PFSK-1 (cell line): ENCODE measurements around the gene SEMA3C.

Experiments
- POLR2AphosphoS5 ChIP-seq: IDR thresholded peaks from 2 replicates; pipeline ENCODE4 v1.6.1; 2012; ENCODE audit warnings: low read depth, mild to moderate bottlenecking, control low read depth, low read length, moderate library complexity
- SIN3A ChIP-seq: IDR thresholded peaks from 2 replicates; pipeline ENCODE4 v1.6.1; 2012; ENCODE audit warnings: mild to moderate bottlenecking, low read length, moderate library complexity, borderline replicate concordance; ENCODE audit not compliant: insufficient read depth
- TF ChIP-seq, protein P1 (sequence below), 2 experiments: IDR thresholded peaks; 2 replicates each; pipeline versions ENCODE4 v1.6.1 to v1.8.0; 2011 to 2012; ENCODE audit warnings: low read depth in 2 of 2, low read length in 2 of 2, control low read depth in 1 of 2, inconsistent platforms in 1 of 2, mild to moderate bottlenecking in 1 of 2, moderate library complexity in 1 of 2; ENCODE audit not compliant: insufficient read depth in 1 of 2

DNA sequence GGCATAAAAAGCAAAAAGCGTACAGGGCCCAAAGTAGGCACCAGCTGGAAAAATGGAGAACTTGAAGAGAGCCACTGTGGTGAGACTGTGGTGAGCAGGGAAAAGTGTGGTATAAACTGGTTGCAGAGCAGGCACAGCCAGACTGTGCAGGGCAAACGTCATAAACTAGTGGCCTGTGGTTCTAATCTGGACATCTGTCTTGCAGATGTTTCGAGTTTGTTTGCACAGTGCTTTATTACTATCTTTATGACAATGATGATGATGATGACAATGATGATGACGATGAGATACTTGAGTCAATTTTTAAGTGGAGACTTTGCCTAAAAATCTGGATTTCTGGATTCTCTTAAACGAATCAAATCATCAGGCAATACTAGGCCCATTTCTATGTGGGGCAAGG is 45.7 kb downstream of the SEMA3C start:
- TF ChIP-seq POLR2AphosphoS5 (no peak), SIN3A (no peak)
- TF ChIP-seq, protein P1, sequence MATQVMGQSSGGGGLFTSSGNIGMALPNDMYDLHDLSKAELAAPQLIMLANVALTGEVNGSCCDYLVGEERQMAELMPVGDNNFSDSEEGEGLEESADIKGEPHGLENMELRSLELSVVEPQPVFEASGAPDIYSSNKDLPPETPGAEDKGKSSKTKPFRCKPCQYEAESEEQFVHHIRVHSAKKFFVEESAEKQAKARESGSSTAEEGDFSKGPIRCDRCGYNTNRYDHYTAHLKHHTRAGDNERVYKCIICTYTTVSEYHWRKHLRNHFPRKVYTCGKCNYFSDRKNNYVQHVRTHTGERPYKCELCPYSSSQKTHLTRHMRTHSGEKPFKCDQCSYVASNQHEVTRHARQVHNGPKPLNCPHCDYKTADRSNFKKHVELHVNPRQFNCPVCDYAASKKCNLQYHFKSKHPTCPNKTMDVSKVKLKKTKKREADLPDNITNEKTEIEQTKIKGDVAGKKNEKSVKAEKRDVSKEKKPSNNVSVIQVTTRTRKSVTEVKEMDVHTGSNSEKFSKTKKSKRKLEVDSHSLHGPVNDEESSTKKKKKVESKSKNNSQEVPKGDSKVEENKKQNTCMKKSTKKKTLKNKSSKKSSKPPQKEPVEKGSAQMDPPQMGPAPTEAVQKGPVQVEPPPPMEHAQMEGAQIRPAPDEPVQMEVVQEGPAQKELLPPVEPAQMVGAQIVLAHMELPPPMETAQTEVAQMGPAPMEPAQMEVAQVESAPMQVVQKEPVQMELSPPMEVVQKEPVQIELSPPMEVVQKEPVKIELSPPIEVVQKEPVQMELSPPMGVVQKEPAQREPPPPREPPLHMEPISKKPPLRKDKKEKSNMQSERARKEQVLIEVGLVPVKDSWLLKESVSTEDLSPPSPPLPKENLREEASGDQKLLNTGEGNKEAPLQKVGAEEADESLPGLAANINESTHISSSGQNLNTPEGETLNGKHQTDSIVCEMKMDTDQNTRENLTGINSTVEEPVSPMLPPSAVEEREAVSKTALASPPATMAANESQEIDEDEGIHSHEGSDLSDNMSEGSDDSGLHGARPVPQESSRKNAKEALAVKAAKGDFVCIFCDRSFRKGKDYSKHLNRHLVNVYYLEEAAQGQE (IDR thresholded peaks at IDR 0.05; ENCODE audit: insufficient read depth in 1 of 2, low read depth in 2 of 2, low read length in 2 of 2): no peak
